NCI-H82 (cell line): ENCODE data around the gene GMIP.
A peak's percentile ranks its signal among the peaks of the same experiment; 100 is the strongest.
"Not testable (repeated sequence)": the region's sequence is repeated elsewhere in the genome, so short reads cannot be mapped to it uniquely, and the experiment has no call there.

Source experiments
- DNase-seq: peaks from one replicate; lab custom pipeline; 2025; lab: John Stamatoyannopoulos, UW

The GMIP gene

GRCh38 chr19:19643158-19644053 is at the start of gene GMIP:
Gene GMIP (minus strand): TSS chr19:19643657. CDS start chr19:19643529, 128 bp downstream.
- DNase-seq = peak; percentile 85

- DNase-seq = no peak
Measured at GRCh38 chr19:19691683-19692082, 48.2 kb upstream of the GMIP start.

- DNase-seq = not testable (repeated sequence)
Measured at GRCh38 chr19:19689023-19689422, 45.6 kb upstream of the GMIP start.

- peak; percentile 50 for DNase-seq
Measured at GRCh38 chr19:19687090-19687489, 43.6 kb upstream of the GMIP start.

GRCh38 chr19:19686580-19686979 is 43.1 kb upstream of the GMIP start:
- no peak for DNase-seq

- DNase-seq = not testable (repeated sequence)
Measured at GRCh38 chr19:19686119-19686518, 42.7 kb upstream of the GMIP start.

- no peak for DNase-seq
Measured at GRCh38 chr19:19679176-19680073, 36.0 kb upstream of the GMIP start.

GRCh38 chr19:19677579-19677978 is 34.1 kb upstream of the GMIP start:
- no peak for DNase-seq

GRCh38 chr19:19674315-19674714 is 30.9 kb upstream of the GMIP start:
- DNase-seq = no peak

- DNase-seq = no peak
Measured at GRCh38 chr19:19672816-19673215, 29.4 kb upstream of the GMIP start.

GRCh38 chr19:19670070-19670551 is 26.7 kb upstream of the GMIP start:
- DNase-seq = no peak

GRCh38 chr19:19668230-19669012 is 25.0 kb upstream of the GMIP start, which contains the start of gene ZNF101:
Gene ZNF101 (plus strand): TSS chr19:19668839. CDS start chr19:19668964, 125 bp downstream.
- peak; percentile 100 for DNase-seq

- DNase-seq = not testable (repeated sequence)
Measured at GRCh38 chr19:19665420-19665948, 22.0 kb upstream of the GMIP start.

GRCh38 chr19:19663256-19664120 is 20.0 kb upstream of the GMIP start, which contains the start of gene ATP13A1:
Gene ATP13A1 (minus strand): TSS chr19:19663676. CDS start chr19:19663666, 10 bp downstream.
- peak; percentile 100 for DNase-seq

- DNase-seq = peak; percentile 64
Measured at GRCh38 chr19:19662871-19663255, 19.4 kb upstream of the GMIP start.

- DNase-seq = no peak
Measured at GRCh38 chr19:19662344-19662743, 18.9 kb upstream of the GMIP start.

- peak; percentile 96 for DNase-seq
Measured at GRCh38 chr19:19661675-19662251, 18.3 kb upstream of the GMIP start.

GRCh38 chr19:19661141-19661674 is 17.8 kb upstream of the GMIP start:
- no peak for DNase-seq

- no peak for DNase-seq
Measured at GRCh38 chr19:19659646-19660245, 16.3 kb upstream of the GMIP start.
